Peyer's patch (tissue), 4 donors: Measurements from ENCODE around the gene PPP1R9B. TPM values are rescaled to one million over a fixed set of nuclear protein-coding genes. Genes with fewer than 3 reads are reported as not detected.

Experiments
- DNase-seq, 3 donors: peaks; one replicate each; pipeline ENCODE4 v3.0.0-alpha.2; 2017 to 2019
- H3K27ac ChIP-seq, 4 donors: fragments of 200-600 bp; sonication (generic); one replicate each; pipeline ENCODE4 v1.5.1; 2016 to 2019
- H3K27me3 ChIP-seq, 2 donors: fragments of 200-600 bp; sonication (generic); one replicate each; pipeline ENCODE4 v1.5.1; 2019
- H3K36me3 ChIP-seq, 3 donors: fragments of 200-600 bp; sonication (generic); one replicate each; pipeline ENCODE4 v1.5.1; 2016 to 2019
- H3K4me1 ChIP-seq, 4 donors: fragments of 200-600 bp; sonication (generic); one replicate each; pipeline ENCODE4 v1.5.1; 2016 to 2019
- H3K4me3 ChIP-seq, 4 donors: fragments of 200-600 bp; sonication (generic); 1 replicate in 3 of 4; 2 replicates in 1 of 4; pipeline ENCODE4 v1.5.1; 2016 to 2019; ENCODE audit warnings: mild to moderate bottlenecking in 1 of 4
- H3K9me3 ChIP-seq, 4 donors: fragments of 200-600 bp; sonication (generic); one replicate each; pipeline ENCODE4 v1.5.1; 2016 to 2019; ENCODE audit warnings: mild to moderate bottlenecking in 1 of 4
- CTCF ChIP-seq, 6 experiments: fragments of 450-650 bp in 4 of 6; fragments of 200-600 bp in 2 of 6; sonication (generic) in 1 of 6; IDR thresholded peaks; one replicate each; pipeline ENCODE4 v1.5.1; 2017 to 2019; ENCODE audit warnings: antibody characterized with exemption in 6 of 6, mild to moderate bottlenecking in 3 of 6, moderate library complexity in 1 of 6
- POLR2A ChIP-seq, 2 donors: fragments of 450-650 bp; IDR thresholded peaks; one replicate each; pipeline ENCODE4 v1.5.1; 2017; ENCODE audit warnings: antibody characterized with exemption in 2 of 2, mild to moderate bottlenecking in 2 of 2, moderate library complexity in 2 of 2
- total RNA-seq, 4 donors: library from RNA; depleted of rRNA; stranded (reverse); fragments of >200 nt; gene quantifications; one replicate each; pipeline ENCODE4 v1.1.0, GENCODE V29; 2016

The PPP1R9B gene
- total RNA-seq, 4 donors from 2014 or later = 18.0 to 40.4 (median 32.9) TPM

DNA sequence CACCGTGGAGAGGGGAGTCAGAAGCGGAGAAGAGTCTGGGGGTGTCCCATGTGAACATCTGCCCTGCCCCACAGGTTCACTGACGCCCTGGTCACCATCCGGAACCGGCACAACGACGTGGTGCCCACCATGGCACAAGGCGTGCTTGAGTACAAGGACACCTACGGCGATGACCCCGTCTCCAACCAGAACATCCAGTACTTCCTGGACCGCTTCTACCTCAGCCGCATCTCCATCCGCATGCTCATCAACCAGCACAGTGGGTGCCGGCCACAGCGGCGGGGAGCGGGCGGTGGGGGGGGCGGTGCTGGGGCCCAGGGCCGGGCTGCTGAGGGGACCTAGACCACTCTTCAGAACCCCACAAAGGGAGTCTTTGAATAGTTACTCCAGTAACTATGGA is 44.7 kb downstream of the PPP1R9B start:
- Histone ChIP-seq H3K36me3 (peaks cover 0 to 70% (median 0%) of the 10 kb centered on the region in 3 donors), H3K4me3 (no peak overlapping the region), H3K27me3 (no peaks in the 10 kb centered on the region), H3K27ac (no peak overlapping the region), H3K4me1 (peaks cover 0 to 18% (median 4%) of the 10 kb centered on the region in 4 donors), H3K9me3 (no peaks in the 10 kb centered on the region)
- DNase-seq = no peak
- TF ChIP-seq CTCF (IDR thresholded peaks at IDR 0.05) = no peak
- no peak for TF ChIP-seq POLR2A (IDR thresholded peaks at IDR 0.05)

- peaks cover 0 to 37% (median 4%) of the 10 kb centered on the region in 4 donors for H3K4me1 ChIP-seq
- no peak overlapping the region for H3K4me3 ChIP-seq
- peaks cover 0 to 58% (median 0%) of the 10 kb centered on the region in 3 donors for H3K36me3 ChIP-seq
- H3K9me3 ChIP-seq = no peaks in the 10 kb centered on the region
- H3K27ac ChIP-seq = no peak overlapping the region
- H3K27me3 ChIP-seq = no peaks in the 10 kb centered on the region
- no peak for DNase-seq
- TF ChIP-seq POLR2A (IDR thresholded peaks at IDR 0.05) (no peak), CTCF (IDR thresholded peaks at IDR 0.05) (no peak)
These were observed 46.5 kb downstream of the PPP1R9B start for GRCh38 chr17:50103941-50104340.

DNA sequence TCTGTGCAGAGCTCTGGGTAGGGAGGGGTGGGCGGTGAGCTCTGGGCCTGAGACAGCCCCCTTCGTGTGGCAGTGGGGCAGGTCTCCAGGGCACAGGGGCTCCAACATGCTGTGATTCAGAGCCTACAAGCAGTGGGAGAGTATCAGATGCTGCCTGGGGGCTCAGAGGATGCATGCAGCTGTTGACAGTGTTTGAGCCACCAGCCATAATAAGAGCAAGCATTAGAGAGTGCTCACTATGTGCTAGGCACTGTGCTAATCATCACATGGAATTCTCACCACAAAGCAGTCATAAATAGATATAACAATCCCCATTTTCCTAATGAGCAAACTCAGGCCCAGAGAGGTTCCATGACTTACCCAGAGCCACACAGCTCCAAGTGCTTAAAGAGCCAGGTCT is 47.2 kb downstream of the PPP1R9B start:
- no peak for DNase-seq
- Histone ChIP-seq H3K9me3 (no peaks in the 10 kb centered on the region), H3K27me3 (no peaks in the 10 kb centered on the region), H3K4me1 (peaks cover 0 to 44% (median 4%) of the 10 kb centered on the region in 4 donors), H3K4me3 (no peak overlapping the region), H3K36me3 (peaks cover 0 to 58% (median 0%) of the 10 kb centered on the region in 3 donors), H3K27ac (peak overlapping the region in 1 of 4 donors; percentile 98)
- TF ChIP-seq POLR2A (IDR thresholded peaks at IDR 0.05) (no peak), CTCF (IDR thresholded peaks at IDR 0.05) (no peak)

DNA sequence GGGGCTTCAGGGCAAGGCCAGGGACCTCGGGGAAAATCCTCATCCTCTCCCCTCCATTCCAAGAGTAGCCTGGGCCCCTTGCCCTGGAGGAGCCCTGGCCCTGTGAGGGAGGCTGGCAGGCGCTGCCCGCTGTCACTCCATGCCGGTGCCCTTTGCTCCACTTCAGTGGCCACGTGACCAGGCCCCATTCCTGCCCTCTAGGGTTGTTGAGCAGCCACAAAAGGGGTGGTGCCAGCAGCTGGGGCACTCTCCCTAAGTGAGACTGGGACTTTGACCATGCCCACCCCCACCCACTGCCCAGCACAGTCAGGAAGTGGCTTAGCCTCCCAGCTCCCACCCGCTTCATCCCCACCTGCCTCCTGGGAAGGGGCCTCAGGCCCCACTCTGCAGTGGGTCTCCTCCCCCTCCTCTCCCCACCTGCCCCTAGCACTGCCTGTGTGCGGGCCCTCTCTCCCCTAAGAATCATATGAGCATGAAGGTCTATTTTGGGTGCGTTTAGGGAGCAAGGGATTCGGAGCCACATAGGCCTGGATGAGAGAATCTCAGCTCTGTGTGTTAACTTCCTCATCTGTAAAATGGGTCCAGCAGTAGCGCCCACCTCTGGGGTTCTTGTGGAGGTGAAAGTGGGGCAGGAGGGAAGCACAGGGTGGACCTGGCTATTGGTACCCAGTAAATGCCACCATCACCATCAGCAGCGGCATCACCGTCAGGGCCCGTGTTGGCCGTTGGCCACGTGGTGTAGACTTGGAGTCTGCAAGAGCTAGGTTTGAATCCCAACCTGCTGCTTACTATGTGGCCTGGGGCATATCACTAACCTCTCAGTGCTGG is 48.1 kb downstream of the PPP1R9B start:
- H3K36me3 ChIP-seq = peaks cover 0 to 58% (median 0%) of the 10 kb centered on the region in 3 donors
- peaks cover 0 to 50% (median 4%) of the 10 kb centered on the region in 4 donors for H3K4me1 ChIP-seq
- H3K4me3 ChIP-seq = peak overlapping the region in 2 of 4 donors; percentile 15 to 49

More for the DNA sequence above, 48.1 kb downstream of the PPP1R9B start:
- peak in 2 of 3 donors; percentile 94 to 96 for DNase-seq
- TF ChIP-seq CTCF (IDR thresholded peaks at IDR 0.05) (no peak), POLR2A (IDR thresholded peaks at IDR 0.05) (peak; percentile 27 to 69)
- Histone ChIP-seq H3K9me3 (no peaks in the 10 kb centered on the region), H3K27me3 (no peaks in the 10 kb centered on the region), H3K27ac (peak overlapping the region in 3 of 4 donors; percentile 80 to 98 (median 84))
